NCI-H128 (cell line): ENCODE data around the gene NCDN.
A peak's percentile ranks its signal among the peaks of the same experiment; 100 is the strongest.

Experiments
- DNase-seq: peaks from one replicate; lab custom pipeline; 2025; ENCODE audit not compliant: unreplicated experiment; lab: John Stamatoyannopoulos, UW

Gene NCDN

GRCh38 chr1:35554266-35555211 is 3.1 kb upstream of the NCDN start:
- DNase-seq, result no peak

GRCh38 chr1:35555212-35555584 is 2.4 kb upstream of the NCDN start:
- DNase-seq, result no peak

GRCh38 chr1:35555601-35556477 is 1.8 kb upstream of the NCDN start:
- peak; percentile 78 for DNase-seq

GRCh38 chr1:35556484-35557117 is 998 bp upstream of the NCDN start:
- no peak for DNase-seq

- no peak for DNase-seq
Measured at GRCh38 chr1:35557118-35557610, 435 bp upstream of the NCDN start, which contains the start of gene KIAA0319L. Gene KIAA0319L, minus strand, starts transcription at chr1:35557403. Its CDS starts 2,912 bp downstream, at chr1:35554491.

GRCh38 chr1:35558374-35559316 is 1.0 kb downstream of the NCDN start:
- DNase-seq, result no peak

- DNase-seq, result no peak
Measured at GRCh38 chr1:35559317-35559944, 1.8 kb downstream of the NCDN start.

GRCh38 chr1:35560256-35561225 is 2.9 kb downstream of the NCDN start:
- no peak for DNase-seq

GRCh38 chr1:35561297-35561971 is 3.8 kb downstream of the NCDN start:
- DNase-seq, result no peak

GRCh38 chr1:35561972-35562680 is 4.5 kb downstream of the NCDN start:
- DNase-seq, result no peak

- DNase-seq, result no peak
Measured at GRCh38 chr1:35563166-35563565, 5.6 kb downstream of the NCDN start.

- peak; percentile 45 for DNase-seq
Measured at GRCh38 chr1:35564037-35564883, 6.7 kb downstream of the NCDN start.

GRCh38 chr1:35564884-35565741 is 7.5 kb downstream of the NCDN start:
- no peak for DNase-seq

GRCh38 chr1:35565742-35566133 is 8.1 kb downstream of the NCDN start:
- DNase-seq, result no peak

- DNase-seq, result no peak
Measured at GRCh38 chr1:35567947-35568558, 10.5 kb downstream of the NCDN start.
